Activated CD8-positive, alpha-beta memory T cell treated with anti-CD3 and anti-CD28 coated beads, Interleukin-2, amount 50 U/mL, for 4 hours (primary cell): ENCODE results near the gene JAM3.
A peak's percentile ranks its signal among the peaks of the same experiment; 100 is the strongest.

ENCODE experiments used
- DNase-seq: peaks from one replicate; pipeline ENCODE4 v3.0.0-alpha.2; 2020

Gene JAM3

GRCh38 chr11:134068829-134069425 is at the start of gene JAM3:
Gene JAM3, plus strand, starts transcription at chr11:134069072. Its CDS starts 12 bp downstream, at chr11:134069084.
- DNase-seq = peak; percentile 99

- no peak for DNase-seq
Observed at GRCh38 chr11:134019500-134019899, 49.4 kb upstream of the JAM3 start.

GRCh38 chr11:134020598-134020997 is 48.3 kb upstream of the JAM3 start:
- DNase-seq = no peak

GRCh38 chr11:134021326-134021725 is 47.5 kb upstream of the JAM3 start:
- DNase-seq = no peak

GRCh38 chr11:134022748-134023147 is 46.1 kb upstream of the JAM3 start:
- no peak for DNase-seq

- DNase-seq = no peak
Observed at GRCh38 chr11:134024420-134025081, 44.3 kb upstream of the JAM3 start.

GRCh38 chr11:134025082-134025429 is 43.8 kb upstream of the JAM3 start:
- DNase-seq = no peak

- no peak for DNase-seq
Observed at GRCh38 chr11:134026655-134027343, 42.1 kb upstream of the JAM3 start.

GRCh38 chr11:134027671-134028070 is 41.2 kb upstream of the JAM3 start:
- no peak for DNase-seq

- no peak for DNase-seq
Observed at GRCh38 chr11:134028368-134028920, 40.4 kb upstream of the JAM3 start.

GRCh38 chr11:134030853-134031252 is 38.0 kb upstream of the JAM3 start:
- no peak for DNase-seq

GRCh38 chr11:134032043-134032442 is 36.8 kb upstream of the JAM3 start:
- DNase-seq = no peak

- DNase-seq = no peak
Observed at GRCh38 chr11:134032501-134033091, 36.3 kb upstream of the JAM3 start.

- no peak for DNase-seq
Observed at GRCh38 chr11:134033276-134033675, 35.6 kb upstream of the JAM3 start.

- peak; percentile 69 for DNase-seq
Observed at GRCh38 chr11:134033696-134034491, 35.0 kb upstream of the JAM3 start.

GRCh38 chr11:134034496-134035381 is 34.1 kb upstream of the JAM3 start:
- no peak for DNase-seq

GRCh38 chr11:134036492-134037045 is 32.3 kb upstream of the JAM3 start:
- no peak for DNase-seq

GRCh38 chr11:134037046-134037908 is 31.6 kb upstream of the JAM3 start:
- peak; percentile 52 for DNase-seq

- no peak for DNase-seq
Observed at GRCh38 chr11:134038897-134039470, 29.9 kb upstream of the JAM3 start.
